ENCODE results near the gene IQGAP1.

DNA sequence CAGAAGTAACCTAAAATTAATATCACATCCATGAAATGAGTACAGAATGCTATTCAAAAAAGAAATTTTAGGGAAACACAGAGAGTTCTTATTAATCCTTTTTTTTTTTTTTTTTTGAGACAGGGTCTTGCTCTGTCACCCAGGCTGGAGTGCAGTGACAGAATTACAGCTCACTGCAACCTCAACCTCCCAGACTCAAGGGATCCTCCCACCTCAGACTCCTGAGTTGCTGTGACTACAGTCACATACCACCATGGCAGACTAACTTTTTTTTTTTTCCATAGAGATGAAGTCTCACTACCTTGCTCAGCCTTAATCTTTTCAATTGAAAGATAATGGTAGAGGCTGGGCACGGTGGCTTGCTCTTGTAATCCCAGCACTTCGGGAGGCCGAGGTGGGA, 135.3 kb downstream of the IQGAP1 start:
- TF ChIP-seq FOXJ3 (CRISPR knock-in tag; IDR thresholded peaks at IDR 0.05; ENCODE audit: borderline replicate concordance) (no peak), JUNB (CRISPR knock-in tag; IDR thresholded peaks at IDR 0.05; ENCODE audit: borderline replicate concordance) (no peak)

All from HepG2 (cell line).